Endothelial cell of umbilical vein (primary cell): ENCODE data around the gene DNAI1. TPM values are rescaled to one million over a fixed set of nuclear protein-coding genes. Genes with fewer than 3 reads are reported as not detected.

Source experiments
- BruUV-seq: library from RNA; stranded (reverse); fragments of 400-500 nt; replicated peaks from 2 replicates; lab custom pipeline; 2021; lab: Mats Ljungman, UMichigan
- CTCF ChIA-PET: fragments of 300-600, 350-600 bp; sonication (Branson Sonifier 250); formaldehyde crosslinking; loops from one replicate; lab custom pipeline; 2021; ENCODE audit warnings: antibody characterized with exemption, inconsistent platforms; lab: Charles Lee
- POLR2A ChIA-PET: fragments of 300-600, 350-600 bp; sonication (Branson Sonifier 250); formaldehyde crosslinking; loops from one replicate; lab custom pipeline; 2021; ENCODE audit warnings: antibody characterized with exemption, inconsistent platforms; lab: Charles Lee
- DNase-seq: peaks from one replicate; pipeline ENCODE4 v3.0.0-alpha.2; 2011; ENCODE audit warnings: low read depth, low spot score
- FAIRE-seq: peaks from 2 replicates; lab custom pipeline; 2011; peaks lifted over from hg19 to GRCh38; lab: Jason Lieb, UNC
- H2AFZ ChIP-seq: 2 replicates; pipeline ENCODE4 v1.6.0; 2012; ENCODE audit warnings: low read depth, low read length, control low read depth, inconsistent platforms
- H3K27ac ChIP-seq: 2 replicates; pipeline ENCODE4 v1.5.1; 2011; ENCODE audit warnings: low read depth, mild to moderate bottlenecking, control low read depth, low read length, moderate library complexity; ENCODE audit not compliant: insufficient read depth
- H3K27me3 ChIP-seq, 2 experiments: 2 replicates each; pipeline versions ENCODE4 v1.6.0 to v1.6.1; 2011; ENCODE audit warnings: low read length in 2 of 2, mixed read lengths in 1 of 2; ENCODE audit not compliant: control insufficient read depth in 2 of 2, insufficient read depth in 2 of 2
- H3K36me3 ChIP-seq, 2 experiments: 2 replicates in 1 of 2; 3 replicates in 1 of 2; pipeline ENCODE4 v1.5.1; 2011; ENCODE audit warnings: low read length in 2 of 2, mild to moderate bottlenecking in 1 of 2, moderate library complexity in 1 of 2; ENCODE audit not compliant: control insufficient read depth in 2 of 2, insufficient read depth in 2 of 2; ENCODE audit errors: extremely low read depth in 1 of 2
- H3K4me1 ChIP-seq: 3 replicates; pipeline ENCODE4 v1.5.1; 2011; ENCODE audit warnings: mild to moderate bottlenecking, low read length; ENCODE audit not compliant: control insufficient read depth, insufficient read depth; ENCODE audit errors: extremely low read depth
- H3K4me2 ChIP-seq: 2 replicates; pipeline ENCODE4 v1.6.1; 2011; ENCODE audit warnings: low read length, control low read depth, mixed read lengths; ENCODE audit not compliant: insufficient read depth
- H3K4me3 ChIP-seq, 3 experiments: fragments of 200-600 bp in 1 of 3; sonication (generic), shearing (Covaris generic) in 1 of 3; replicated peaks in 1 of 3; 2 replicates each; pipeline ENCODE4 v1.5.1; 2011 to 2016; ENCODE audit warnings: control low read depth in 3 of 3, low read length in 3 of 3, mild to moderate bottlenecking in 2 of 3, inconsistent platforms in 1 of 3, low read depth in 1 of 3, moderate library complexity in 1 of 3; ENCODE audit not compliant: insufficient read depth in 1 of 3
- H3K79me2 ChIP-seq: 2 replicates; pipeline ENCODE4 v1.6.0; 2012; ENCODE audit warnings: low read length, inconsistent platforms; ENCODE audit not compliant: control insufficient read depth, insufficient read depth
- H3K9ac ChIP-seq: replicated peaks from 2 replicates; pipeline ENCODE3; 2011; ENCODE audit warnings: low read length, control low read depth; ENCODE audit not compliant: insufficient read depth; ENCODE audit errors: extremely low read depth
- H3K9me1 ChIP-seq: replicated peaks from 3 replicates; pipeline ENCODE4 v1.6.0; 2011; ENCODE audit warnings: mild to moderate bottlenecking, low read length; ENCODE audit not compliant: control insufficient read depth, insufficient read depth; ENCODE audit errors: extremely low read depth
- H3K9me3 ChIP-seq: replicated peaks from 2 replicates; pipeline ENCODE4 v1.5.1; 2012; ENCODE audit warnings: low read length, inconsistent platforms; ENCODE audit not compliant: control insufficient read depth, insufficient read depth
- H4K20me1 ChIP-seq: replicated peaks from 2 replicates; pipeline ENCODE3; 2011; ENCODE audit warnings: mild to moderate bottlenecking, low read length; ENCODE audit not compliant: control insufficient read depth, insufficient read depth; ENCODE audit errors: extremely low read depth
- EZH2 ChIP-seq: IDR thresholded peaks from 2 replicates; pipeline ENCODE4 v1.6.1; 2012; ENCODE audit warnings: borderline replicate concordance, low read depth, mild to moderate bottlenecking, moderate library complexity, low read length, inconsistent platforms; ENCODE audit not compliant: severe bottlenecking
- FOS ChIP-seq: IDR thresholded peaks from 2 replicates; pipeline ENCODE4 v1.6.1; 2011; ENCODE audit warnings: mild to moderate bottlenecking, low read length, moderate library complexity, borderline replicate concordance; ENCODE audit not compliant: insufficient read depth
- GATA2 ChIP-seq: IDR thresholded peaks from 2 replicates; pipeline ENCODE4 v1.7.0; 2011; ENCODE audit warnings: low read depth, mild to moderate bottlenecking, moderate library complexity, mixed read lengths, low read length; ENCODE audit not compliant: insufficient read length, insufficient read depth
- JUN ChIP-seq: IDR thresholded peaks from 2 replicates; pipeline ENCODE4 v1.6.1; 2011; ENCODE audit warnings: borderline replicate concordance, low read depth; ENCODE audit not compliant: insufficient read length, insufficient read depth
- MAX ChIP-seq: IDR thresholded peaks from 2 replicates; pipeline ENCODE4 v1.6.1; 2011; ENCODE audit not compliant: insufficient read depth, insufficient read length
- MYC ChIP-seq: IDR thresholded peaks from one replicate; pipeline ENCODE4 v1.6.1; 2011; ENCODE audit warnings: mild to moderate bottlenecking, low read depth, low read length
- POLR2A ChIP-seq: IDR thresholded peaks from 2 replicates; pipeline ENCODE4 v1.6.1; 2012; ENCODE audit warnings: low read depth, mild to moderate bottlenecking, control low read depth, low read length
- POLR2AphosphoS5 ChIP-seq: IDR thresholded peaks from 2 replicates; pipeline ENCODE4 v1.6.1; 2012; ENCODE audit warnings: low read depth, mild to moderate bottlenecking, control low read depth, low read length, moderate library complexity; ENCODE audit not compliant: insufficient read depth
- dilution Hi-C: fragments of 300-500 bp; cut with MboI; formaldehyde crosslinking; loops from one replicate; pipeline ENCODE4 v1.15.0; 2019; ENCODE audit warnings: low sequenced_read_pairs; ENCODE audit not compliant: extremely low pct_ligation_motif_present
- intact Hi-C: fragments of 100-400 bp; cut with micrococcal nuclease; formaldehyde crosslinking; loops from one replicate; pipeline ENCODE4 v1.10.0; 2022
- polyA plus RNA-seq, 4 experiments: library from polyadenylated mRNA; depleted of rRNA in 3 of 4; stranded (reverse) in 3 of 4; unstranded in 1 of 4; fragments of >200 nt; gene quantifications; 2 replicates each; pipeline versions ENCODE4 v1.2.1 to v1.2.3, GENCODE V29; 2011 to 2012; ENCODE audit warnings: missing spikeins in 1 of 4
- total RNA-seq: library from RNA; stranded (reverse); gene quantifications from 2 replicates; pipeline ENCODE4 v1.2.3, GENCODE V29; 2021
- TF ChIP-seq, protein P1 (sequence below), 2 donors: IDR thresholded peaks; 1 replicate in 1 of 2; 2 replicates in 1 of 2; pipeline ENCODE4 v1.5.1; 2011; ENCODE audit warnings: low read length in 2 of 2, mild to moderate bottlenecking in 2 of 2, moderate library complexity in 2 of 2, control low read depth in 1 of 2, inconsistent platforms in 1 of 2, low read depth in 1 of 2; ENCODE audit not compliant: insufficient read depth in 1 of 2; ENCODE audit errors: extremely low read depth in 1 of 2

Gene DNAI1
- total and polyA plus RNA-seq, 2 donors (not counting 3 experiments of a cell fraction or from before 2014, with no cell fraction given), result not detected

- Histone ChIP-seq H3K79me2 (no peaks in the 10 kb centered on the region), H2AFZ (no peak overlapping the region), H3K9me1 (no peaks in the 10 kb centered on the region), H3K27ac (no peak overlapping the region), H4K20me1 (no peaks in the 10 kb centered on the region), H3K4me2 (no peak overlapping the region), H3K4me1 (no peaks in the 10 kb centered on the region), H3K4me3 (no peak overlapping the region), H3K9ac (no peak overlapping the region), H3K9me3 (no peaks in the 10 kb centered on the region), H3K36me3 (no peaks in the 10 kb centered on the region), H3K27me3 (peaks cover 2 to 10% of the 10 kb centered on the region in 2 experiments)
- dilution Hi-C loops, result no loop called here
- CTCF ChIA-PET, result interaction anchor here (1.1 to 1.6 kb wide), 2 partner anchors 18 to 25 kb away, joined by 3 to 5 read pairs; no protein-coding TSS in a partner anchor
- POLR2A ChIA-PET, result no interaction called here
- TF ChIP-seq JUN, result no peak
- TF ChIP-seq MYC, result no peak
- no peak for TF ChIP-seq MAX
- TF ChIP-seq POLR2AphosphoS5, result no peak
- no peak for TF ChIP-seq POLR2A
- TF ChIP-seq EZH2, result no peak
- no peak for TF ChIP-seq FOS
- TF ChIP-seq GATA2, result no peak
- BruUV-seq, result no TSS peak
- intact Hi-C loops, result no loop called here
- FAIRE-seq (no peak), DNase-seq (no peak)
Measured at GRCh38 chr9:34566322-34566721, 107.7 kb downstream of the DNAI1 start.

- no peak overlapping the region for H3K4me3 ChIP-seq
- no peaks in the 10 kb centered on the region for H3K9me1 ChIP-seq
- TF ChIP-seq JUN, result no peak
- no peak for TF ChIP-seq GATA2
- TF ChIP-seq EZH2, result no peak
- TF ChIP-seq MYC, result no peak
- TF ChIP-seq FOS, result no peak
- TF ChIP-seq POLR2AphosphoS5, result no peak
- no peak for TF ChIP-seq POLR2A
- TF ChIP-seq, protein P1, sequence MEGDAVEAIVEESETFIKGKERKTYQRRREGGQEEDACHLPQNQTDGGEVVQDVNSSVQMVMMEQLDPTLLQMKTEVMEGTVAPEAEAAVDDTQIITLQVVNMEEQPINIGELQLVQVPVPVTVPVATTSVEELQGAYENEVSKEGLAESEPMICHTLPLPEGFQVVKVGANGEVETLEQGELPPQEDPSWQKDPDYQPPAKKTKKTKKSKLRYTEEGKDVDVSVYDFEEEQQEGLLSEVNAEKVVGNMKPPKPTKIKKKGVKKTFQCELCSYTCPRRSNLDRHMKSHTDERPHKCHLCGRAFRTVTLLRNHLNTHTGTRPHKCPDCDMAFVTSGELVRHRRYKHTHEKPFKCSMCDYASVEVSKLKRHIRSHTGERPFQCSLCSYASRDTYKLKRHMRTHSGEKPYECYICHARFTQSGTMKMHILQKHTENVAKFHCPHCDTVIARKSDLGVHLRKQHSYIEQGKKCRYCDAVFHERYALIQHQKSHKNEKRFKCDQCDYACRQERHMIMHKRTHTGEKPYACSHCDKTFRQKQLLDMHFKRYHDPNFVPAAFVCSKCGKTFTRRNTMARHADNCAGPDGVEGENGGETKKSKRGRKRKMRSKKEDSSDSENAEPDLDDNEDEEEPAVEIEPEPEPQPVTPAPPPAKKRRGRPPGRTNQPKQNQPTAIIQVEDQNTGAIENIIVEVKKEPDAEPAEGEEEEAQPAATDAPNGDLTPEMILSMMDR (IDR thresholded peaks at IDR 0.05; ENCODE audit: extremely low read depth in 1 of 2, insufficient read depth in 1 of 2, low read depth in 1 of 2, low read length in 2 of 2), result no peak
- no peak for TF ChIP-seq MAX
- CTCF ChIA-PET, result interaction anchor here (1.1 to 2.4 kb wide), 3 partner anchors 19 to 25 kb away, joined by 3 to 11 read pairs (median 5); no protein-coding TSS in a partner anchor
- dilution Hi-C loops (no loop called here), intact Hi-C loops (no loop called here)
- H3K27me3 ChIP-seq, result peaks cover 2 to 10% of the 10 kb centered on the region in 2 experiments
- no peaks in the 10 kb centered on the region for H3K4me1 ChIP-seq
- no peak overlapping the region for H3K4me2 ChIP-seq
- H3K79me2 ChIP-seq, result no peaks in the 10 kb centered on the region
- BruUV-seq, result no TSS peak
- no peaks in the 10 kb centered on the region for H4K20me1 ChIP-seq
- H3K36me3 ChIP-seq, result no peaks in the 10 kb centered on the region
- H3K9ac ChIP-seq, result no peak overlapping the region
- no peaks in the 10 kb centered on the region for H3K9me3 ChIP-seq
- DNase-seq (no peak), FAIRE-seq (no peak)
- H2AFZ ChIP-seq, result no peak overlapping the region
- POLR2A ChIA-PET, result no interaction called here
- no peak overlapping the region for H3K27ac ChIP-seq
Measured at GRCh38 chr9:34566972-34567371, 108.4 kb downstream of the DNAI1 start.
